Duodenal mucosa (tissue), 2 donors: Measurements from ENCODE around the gene TAS1R2.

Experiments used
- H3K27ac ChIP-seq: one replicate; pipeline ENCODE4 v1.7.0; 2013; ENCODE audit warnings: low read depth, low read length
- H3K27me3 ChIP-seq, 2 donors: one replicate each; pipeline ENCODE4 v1.7.0; 2013; ENCODE audit warnings: low read length in 2 of 2, control low read depth in 1 of 2; ENCODE audit not compliant: insufficient read depth in 2 of 2, control insufficient read depth in 1 of 2
- H3K36me3 ChIP-seq, 2 donors: one replicate each; pipeline ENCODE4 v1.7.0; 2013; ENCODE audit warnings: low read length in 2 of 2, control low read depth in 1 of 2; ENCODE audit not compliant: insufficient read depth in 2 of 2, control insufficient read depth in 1 of 2
- H3K4me1 ChIP-seq, 2 donors: one replicate each; pipeline ENCODE4 v1.7.0; 2013; ENCODE audit warnings: low read length in 2 of 2, control low read depth in 1 of 2; ENCODE audit not compliant: insufficient read depth in 2 of 2, control insufficient read depth in 1 of 2
- H3K4me3 ChIP-seq, 2 donors: one replicate each; pipeline ENCODE4 v1.7.0; 2013; ENCODE audit warnings: low read length in 2 of 2, low read depth in 1 of 2
- H3K9ac ChIP-seq, 2 donors: one replicate each; pipeline ENCODE4 v1.7.0; 2013; ENCODE audit warnings: low read length in 2 of 2, low read depth in 1 of 2
- H3K9me3 ChIP-seq, 2 donors: one replicate each; pipeline ENCODE4 v1.7.0; 2013; ENCODE audit warnings: low read length in 2 of 2, control low read depth in 1 of 2; ENCODE audit not compliant: control insufficient read depth in 1 of 2

TAS1R2 gene

GRCh38 chr1:18814874-18815531, 44.5 kb downstream of the TAS1R2 start:
- peaks cover 12 to 23% of the 10 kb centered on the region in 2 donors for H3K27me3 ChIP-seq
- no peak overlapping the region for H3K27ac ChIP-seq
- no peaks in the 10 kb centered on the region for H3K36me3 ChIP-seq
- no peak overlapping the region for H3K4me3 ChIP-seq
- H3K9ac ChIP-seq: no peak overlapping the region
- no peaks in the 10 kb centered on the region for H3K9me3 ChIP-seq
- H3K4me1 ChIP-seq: no peaks in the 10 kb centered on the region

- Histone ChIP-seq H3K27me3 (peaks cover 9 to 19% of the 10 kb centered on the region in 2 donors), H3K4me3 (no peak overlapping the region), H3K9me3 (no peaks in the 10 kb centered on the region), H3K36me3 (no peaks in the 10 kb centered on the region), H3K9ac (no peak overlapping the region), H3K4me1 (no peaks in the 10 kb centered on the region), H3K27ac (no peak overlapping the region)
Measured at GRCh38 chr1:18814425-18814824, 45.0 kb downstream of the TAS1R2 start.

- Histone ChIP-seq H3K9me3 (no peaks in the 10 kb centered on the region), H3K36me3 (no peaks in the 10 kb centered on the region), H3K9ac (no peak overlapping the region), H3K27ac (no peak overlapping the region), H3K27me3 (peaks cover 15 to 18% of the 10 kb centered on the region in 2 donors), H3K4me1 (no peaks in the 10 kb centered on the region), H3K4me3 (no peak overlapping the region)
Measured at GRCh38 chr1:18812453-18812939, 47.0 kb downstream of the TAS1R2 start.

GRCh38 chr1:18811733-18812452, 47.6 kb downstream of the TAS1R2 start:
- peaks cover 14 to 18% of the 10 kb centered on the region in 2 donors for H3K27me3 ChIP-seq

GRCh38 chr1:18809953-18810899, 49.2 kb downstream of the TAS1R2 start:
- Histone ChIP-seq H3K36me3 (no peaks in the 10 kb centered on the region), H3K9ac (no peak overlapping the region), H3K27me3 (peaks cover 5 to 14% of the 10 kb centered on the region in 2 donors), H3K4me1 (no peaks in the 10 kb centered on the region), H3K27ac (no peak overlapping the region), H3K4me3 (no peak overlapping the region), H3K9me3 (no peaks in the 10 kb centered on the region)

More at GRCh38 chr1:18811733-18812452, 47.6 kb downstream of the TAS1R2 start:
- H3K27ac ChIP-seq: no peak overlapping the region
- H3K9ac ChIP-seq: no peak overlapping the region
- no peaks in the 10 kb centered on the region for H3K36me3 ChIP-seq
- H3K4me1 ChIP-seq: no peaks in the 10 kb centered on the region
- H3K4me3 ChIP-seq: no peak overlapping the region
- no peaks in the 10 kb centered on the region for H3K9me3 ChIP-seq

GRCh38 chr1:18808550-18808949, 50.9 kb downstream of the TAS1R2 start:
- peaks cover 0 to 12% of the 10 kb centered on the region in 2 donors for H3K27me3 ChIP-seq
- no peaks in the 10 kb centered on the region for H3K36me3 ChIP-seq
- H3K9ac ChIP-seq: no peak overlapping the region
- no peak overlapping the region for H3K4me3 ChIP-seq
- H3K27ac ChIP-seq: no peak overlapping the region
- H3K9me3 ChIP-seq: no peaks in the 10 kb centered on the region
- H3K4me1 ChIP-seq: no peaks in the 10 kb centered on the region

- H3K4me3 ChIP-seq: no peak overlapping the region
- no peak overlapping the region for H3K9ac ChIP-seq
- H3K27me3 ChIP-seq: peaks cover 0 to 12% of the 10 kb centered on the region in 2 donors
- no peaks in the 10 kb centered on the region for H3K4me1 ChIP-seq
- no peaks in the 10 kb centered on the region for H3K9me3 ChIP-seq
- H3K27ac ChIP-seq: no peak overlapping the region
- H3K36me3 ChIP-seq: no peaks in the 10 kb centered on the region
Measured at GRCh38 chr1:18807334-18808063, 52.0 kb downstream of the TAS1R2 start.

- H3K9ac ChIP-seq: no peak overlapping the region
- H3K27ac ChIP-seq: no peak overlapping the region
- peaks cover 0 to 12% of the 10 kb centered on the region in 2 donors for H3K27me3 ChIP-seq
- H3K36me3 ChIP-seq: no peaks in the 10 kb centered on the region
- H3K4me3 ChIP-seq: no peak overlapping the region
- H3K4me1 ChIP-seq: no peaks in the 10 kb centered on the region
- H3K9me3 ChIP-seq: no peaks in the 10 kb centered on the region
Measured at GRCh38 chr1:18805925-18806849, 53.3 kb downstream of the TAS1R2 start.
